ENCODE results near the gene MAMDC4. TPM values are rescaled to one million over a fixed set of nuclear protein-coding genes. Genes with fewer than 3 reads are reported as not detected.

The MAMDC4 gene
- total RNA-seq, 1 experiment from 2014 or later, result 6.3 TPM

GRCh38 chr9:136902259-136902821 lies 50.2 kb downstream of the MAMDC4 start:
- H3K4me3 ChIP-seq (ENCODE audit: low read depth in 2 of 2, low read length in 2 of 2), result 0 out of 4 replicates have a peak overlapping the region, but pooled peaks of 1 of the 2 experiments have one; percentile 19
- intact Hi-C loops (cut with micrococcal nuclease; ENCODE audit: unreplicated experiment) (no loop called here), in situ Hi-C loops (cut with HindIII; ENCODE audit: low pct_unique_long_range_greater_than_20kb, low sequenced_read_pairs) (no loop called here)
- H3K36me3 ChIP-seq (ENCODE audit: control insufficient read depth, insufficient read depth, low read length), result peaks cover 8% of the 10 kb centered on the region; the same call in 1 of the 2 replicates
- TF ChIP-seq CTCF (IDR thresholded peaks at IDR 0.05) (no peak), TCF7L2 (IDR thresholded peaks at IDR 0.05; ENCODE audit: low read depth, low read length) (peak; percentile 75; the same call in 1 of the 2 replicates), POLR2AphosphoS5 (IDR thresholded peaks at IDR 0.05; ENCODE audit: low read depth, low read length) (peak; percentile 76), REST (IDR thresholded peaks at IDR 0.05; ENCODE audit: insufficient read depth in 1 of 2, low read depth in 2 of 2, low read length in 1 of 2) (no peak), SIN3A (IDR thresholded peaks at IDR 0.05; ENCODE audit: borderline replicate concordance, insufficient read depth, low read depth, low read length) (0 out of 2 replicates have a peak, but pooled peaks have one; percentile 58)
- DNase-seq (ENCODE audit: low read depth, low spot score) (no peak), ATAC-seq (peak; percentile 84)
- ChIA-PET CTCF (interaction anchor here (1.5 kb wide), 1 partner anchor 60 kb away, joined by 7 read pairs; the partner anchor contains the start of gene AJM1), POLR2A (no interaction called here)
- peak overlapping the region; percentile 97 for H3K27ac ChIP-seq (ENCODE audit: low read length)
- H3K9me3 ChIP-seq (ENCODE audit: control insufficient read depth, insufficient read depth, low read depth, low read length), result no peaks in the 10 kb centered on the region
- H3K4me1 ChIP-seq (ENCODE audit: control insufficient read depth, insufficient read depth, low read length), result peaks cover 49% of the 10 kb centered on the region
- H3K27me3 ChIP-seq (ENCODE audit: control insufficient read depth, insufficient read depth, low read length), result no peaks in the 10 kb centered on the region
- BruUV-seq (replicated peaks), result no TSS peak

DNA sequence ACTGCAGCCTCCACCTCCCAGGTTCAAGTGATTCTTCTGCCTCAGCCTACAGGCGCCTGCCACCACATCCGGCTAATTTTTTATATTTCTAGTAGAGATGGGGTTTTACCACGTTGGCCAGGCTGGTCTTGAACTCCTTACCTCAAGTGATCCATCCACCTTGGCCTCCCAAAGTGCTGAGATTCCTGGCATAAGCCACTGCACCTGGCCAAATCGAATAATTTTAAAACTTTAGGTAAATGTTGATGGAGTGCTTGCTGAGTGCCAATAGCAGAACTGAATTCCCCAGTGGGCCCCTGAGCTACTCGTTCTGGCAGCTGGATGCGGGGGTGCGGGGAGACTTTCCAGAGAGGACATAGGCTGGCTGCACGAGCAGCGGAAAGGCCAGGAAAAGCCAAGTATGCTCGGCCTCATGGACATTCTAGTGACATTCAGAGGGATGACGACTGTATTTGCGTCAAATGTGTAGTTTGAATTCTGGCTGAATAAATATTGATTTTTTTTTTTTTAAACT lies 51.0 kb downstream of the MAMDC4 start:
- intact Hi-C loops (cut with micrococcal nuclease; ENCODE audit: unreplicated experiment), result no loop called here
- Histone ChIP-seq H3K27ac (ENCODE audit: low read length) (peak overlapping the region; percentile 97), H3K9me3 (ENCODE audit: control insufficient read depth, insufficient read depth, low read depth, low read length) (no peaks in the 10 kb centered on the region), H3K36me3 (ENCODE audit: control insufficient read depth, insufficient read depth, low read length) (peaks cover 8% of the 10 kb centered on the region; the same call in 1 of the 2 replicates), H3K4me1 (ENCODE audit: control insufficient read depth, insufficient read depth, low read length) (peaks cover 47% of the 10 kb centered on the region), H3K27me3 (ENCODE audit: control insufficient read depth, insufficient read depth, low read length) (no peaks in the 10 kb centered on the region), H3K4me3 (ENCODE audit: low read depth in 2 of 2, low read length in 2 of 2) (no peak overlapping the region)
- DNase-seq (ENCODE audit: low read depth, low spot score) (no peak), ATAC-seq (no peak)
- CTCF ChIA-PET, result no interaction called here
- TF ChIP-seq SIN3A (IDR thresholded peaks at IDR 0.05; ENCODE audit: borderline replicate concordance, insufficient read depth, low read depth, low read length) (no peak), POLR2AphosphoS5 (IDR thresholded peaks at IDR 0.05; ENCODE audit: low read depth, low read length) (no peak), TCF7L2 (IDR thresholded peaks at IDR 0.05; ENCODE audit: low read depth, low read length) (no peak), REST (IDR thresholded peaks at IDR 0.05; ENCODE audit: insufficient read depth in 1 of 2, low read depth in 2 of 2, low read length in 1 of 2) (no peak), CTCF (IDR thresholded peaks at IDR 0.05) (no peak)
- in situ Hi-C loops (cut with HindIII; ENCODE audit: low pct_unique_long_range_greater_than_20kb, low sequenced_read_pairs), result no loop called here
- TSS peak; percentile 51 for BruUV-seq (replicated peaks)
- POLR2A ChIA-PET, result no interaction called here
